CD1c-positive myeloid dendritic cell (primary cell): ENCODE measurements around the gene HOXD12.

ENCODE experiments used
- DNase-seq: peaks from one replicate; pipeline ENCODE4 v3.0.0-alpha.2; 2016; ENCODE audit errors: extremely low spot score

HOXD12 gene

DNA sequence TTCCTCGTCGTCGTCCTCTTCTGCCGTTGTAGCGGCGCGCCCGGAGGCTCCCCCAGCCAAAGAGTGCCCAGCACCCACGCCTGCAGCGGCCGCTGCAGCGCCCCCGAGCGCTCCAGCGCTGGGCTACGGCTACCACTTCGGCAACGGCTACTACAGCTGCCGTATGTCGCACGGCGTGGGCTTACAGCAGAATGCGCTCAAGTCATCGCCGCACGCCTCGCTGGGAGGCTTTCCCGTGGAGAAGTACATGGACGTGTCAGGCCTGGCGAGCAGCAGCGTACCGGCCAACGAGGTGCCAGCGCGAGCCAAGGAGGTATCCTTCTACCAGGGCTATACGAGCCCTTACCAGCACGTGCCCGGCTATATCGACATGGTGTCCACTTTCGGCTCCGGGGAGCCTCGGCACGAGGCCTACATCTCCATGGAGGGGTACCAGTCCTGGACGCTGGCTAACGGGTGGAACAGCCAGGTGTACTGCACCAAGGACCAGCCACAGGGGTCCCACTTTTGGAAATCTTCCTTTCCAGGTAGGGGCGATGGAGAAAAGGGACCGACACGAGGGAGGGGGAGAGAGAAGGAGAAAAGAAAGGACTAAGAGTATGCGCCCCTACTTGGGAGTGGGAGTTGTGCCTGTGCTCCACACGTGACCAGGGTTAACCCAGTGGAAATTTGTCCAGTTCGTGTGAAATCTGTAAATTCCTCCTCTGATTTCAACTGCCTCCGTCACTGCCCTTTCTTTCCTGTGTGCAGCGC is 6.3 kb upstream of the HOXD12 start:
- DNase-seq, result no peak

DNA sequence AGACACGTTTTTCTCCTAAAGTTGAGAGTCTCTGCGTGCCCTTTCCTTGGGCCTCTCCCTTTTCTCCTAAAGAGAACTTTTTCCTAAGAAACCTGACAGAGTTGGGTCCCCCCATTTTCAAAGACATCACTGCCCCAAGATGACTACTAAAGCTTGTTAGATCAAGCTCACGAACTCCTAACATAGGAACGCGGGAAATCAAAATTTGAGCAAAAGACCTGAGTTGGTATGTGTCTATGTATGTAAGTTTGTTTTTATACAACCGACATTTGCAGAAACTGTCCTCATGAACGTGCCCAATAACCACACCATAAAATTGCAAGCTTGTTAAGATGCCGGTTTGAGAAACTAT is 5.7 kb upstream of the HOXD12 start:
- no peak for DNase-seq

DNA sequence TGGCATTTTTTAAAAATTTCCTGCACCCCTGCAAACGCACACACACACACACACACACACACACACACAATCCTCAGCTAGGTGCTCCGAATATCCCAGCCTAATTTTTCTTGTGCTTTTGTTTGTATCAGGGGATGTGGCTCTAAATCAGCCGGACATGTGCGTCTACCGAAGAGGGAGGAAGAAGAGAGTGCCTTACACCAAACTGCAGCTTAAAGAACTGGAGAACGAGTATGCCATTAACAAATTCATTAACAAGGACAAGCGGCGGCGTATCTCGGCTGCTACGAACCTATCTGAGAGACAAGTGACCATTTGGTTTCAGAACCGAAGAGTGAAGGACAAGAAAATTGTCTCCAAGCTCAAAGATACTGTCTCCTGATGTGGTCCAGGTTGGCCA is 5.2 kb upstream of the HOXD12 start:
- no peak for DNase-seq

DNA sequence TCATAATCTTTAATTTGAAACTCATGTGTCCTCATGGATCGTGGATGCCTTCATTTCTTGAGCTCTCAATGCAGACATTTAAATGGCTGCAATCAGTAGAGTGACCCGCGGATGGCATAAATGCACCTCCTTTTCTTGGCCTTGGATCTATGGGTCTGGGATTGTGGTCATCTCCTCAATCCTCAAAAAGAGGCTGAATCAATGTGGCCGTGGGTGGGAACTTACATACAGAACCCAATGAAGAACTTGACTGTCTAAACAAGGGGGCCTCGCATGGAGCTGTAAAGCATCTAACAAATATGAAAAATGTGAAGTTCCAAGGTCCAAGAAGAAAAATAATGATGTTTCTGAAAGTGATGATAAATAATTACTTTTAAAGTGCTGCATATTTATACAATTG is 4.2 kb upstream of the HOXD12 start:
- DNase-seq, result no peak

DNA sequence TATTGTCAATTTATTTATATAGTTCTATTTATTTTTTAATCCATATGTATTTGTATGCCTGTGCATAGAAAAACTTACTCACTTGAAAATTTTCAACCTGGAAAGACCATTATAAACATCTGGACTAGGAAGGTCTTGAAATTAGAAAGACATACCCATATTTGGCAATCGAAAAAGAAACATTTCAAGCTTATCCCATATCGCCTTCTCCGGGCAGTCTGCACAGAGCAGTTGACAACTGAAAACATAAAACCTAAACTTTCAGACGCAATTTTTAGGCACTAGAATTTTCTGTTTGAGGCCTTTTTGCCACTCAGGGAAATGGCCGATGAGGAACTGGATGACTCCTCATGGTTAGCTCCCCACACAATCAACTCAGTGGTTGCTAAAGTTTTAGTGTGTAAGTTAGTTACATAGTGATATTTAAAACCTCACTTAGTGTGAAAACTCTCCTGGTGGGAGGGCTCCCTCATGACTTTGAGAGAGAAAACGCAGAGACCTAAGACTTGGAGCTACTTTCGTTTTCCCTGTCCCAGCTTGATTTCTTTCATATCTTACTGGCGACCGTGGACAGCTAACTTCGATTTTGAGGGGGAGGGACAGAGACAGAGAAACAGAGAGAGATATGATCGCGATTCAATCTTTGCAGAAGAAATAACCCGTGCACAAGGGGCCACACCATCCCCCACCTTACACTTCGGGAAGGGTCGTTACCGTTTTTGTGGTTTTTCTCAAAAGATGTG is 3.2 kb upstream of the HOXD12 start:
- DNase-seq, result no peak

DNA sequence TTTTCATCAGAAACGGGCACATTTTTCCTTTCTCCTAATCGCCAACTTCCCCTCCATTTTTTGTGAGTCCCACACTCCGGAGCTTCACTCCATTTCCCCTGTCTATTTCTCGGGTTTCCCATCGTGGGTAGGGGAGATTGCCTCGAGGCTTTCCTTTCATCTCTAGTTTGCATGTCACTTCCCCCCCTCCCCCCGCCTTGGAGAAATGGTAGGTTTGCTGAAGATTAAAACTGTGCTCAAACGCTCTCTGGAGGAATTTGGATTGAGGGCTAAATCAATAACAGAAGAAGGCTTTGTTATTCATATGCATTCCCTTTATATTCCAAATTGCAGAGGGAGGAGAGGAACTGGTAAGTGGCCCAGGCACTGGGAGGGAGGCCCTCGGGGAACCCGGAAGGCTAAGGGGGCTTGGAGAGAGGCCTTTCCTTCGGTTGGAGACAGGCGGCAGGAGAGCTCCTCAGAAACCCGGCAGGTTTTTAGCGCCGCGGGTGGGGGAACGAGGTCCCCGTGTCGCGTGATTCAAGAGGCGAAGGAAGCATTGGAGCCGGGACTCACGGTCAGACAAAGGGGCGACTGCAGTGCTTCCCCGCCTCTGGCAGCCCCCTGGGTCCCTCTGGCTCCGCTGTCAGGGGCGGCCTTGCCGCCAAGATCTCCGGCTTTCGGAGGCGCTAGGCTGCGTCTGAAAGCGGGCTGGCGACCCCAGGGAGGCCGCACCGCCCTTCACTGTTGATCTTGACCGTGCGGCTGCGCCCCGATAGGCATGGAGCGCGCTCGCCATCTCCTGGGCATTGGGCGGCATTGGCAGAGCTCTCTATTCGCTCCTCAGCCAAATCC is 2.4 kb upstream of the HOXD12 start:
- DNase-seq, result peak; percentile 71

DNA sequence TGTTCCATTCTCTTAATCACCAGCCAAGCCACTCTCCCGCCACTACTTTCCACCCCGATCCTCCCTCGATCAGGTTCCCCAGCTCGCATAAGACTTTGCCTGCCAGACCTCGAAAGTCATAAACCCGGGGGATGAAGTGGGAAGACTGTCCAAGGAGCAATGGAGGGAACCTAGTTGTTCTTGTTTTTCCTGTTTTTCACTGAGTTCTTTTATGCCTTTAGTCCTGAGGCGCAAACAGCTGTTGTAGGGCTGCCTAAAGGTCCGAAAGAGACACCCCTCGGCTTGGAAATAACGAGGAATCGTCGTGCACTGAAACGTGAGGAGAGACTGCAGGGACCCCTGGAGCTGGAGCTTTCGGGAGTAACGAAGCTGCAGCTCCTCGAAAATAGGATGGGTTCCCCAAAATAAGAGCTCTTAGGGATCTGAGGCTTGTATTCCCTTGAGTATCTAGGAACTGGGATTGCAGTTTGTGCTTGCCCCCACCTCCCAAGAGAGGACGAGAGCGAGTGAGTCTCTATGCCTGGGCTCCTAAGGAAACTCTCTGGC is 1.7 kb upstream of the HOXD12 start:
- DNase-seq, result no peak

DNA sequence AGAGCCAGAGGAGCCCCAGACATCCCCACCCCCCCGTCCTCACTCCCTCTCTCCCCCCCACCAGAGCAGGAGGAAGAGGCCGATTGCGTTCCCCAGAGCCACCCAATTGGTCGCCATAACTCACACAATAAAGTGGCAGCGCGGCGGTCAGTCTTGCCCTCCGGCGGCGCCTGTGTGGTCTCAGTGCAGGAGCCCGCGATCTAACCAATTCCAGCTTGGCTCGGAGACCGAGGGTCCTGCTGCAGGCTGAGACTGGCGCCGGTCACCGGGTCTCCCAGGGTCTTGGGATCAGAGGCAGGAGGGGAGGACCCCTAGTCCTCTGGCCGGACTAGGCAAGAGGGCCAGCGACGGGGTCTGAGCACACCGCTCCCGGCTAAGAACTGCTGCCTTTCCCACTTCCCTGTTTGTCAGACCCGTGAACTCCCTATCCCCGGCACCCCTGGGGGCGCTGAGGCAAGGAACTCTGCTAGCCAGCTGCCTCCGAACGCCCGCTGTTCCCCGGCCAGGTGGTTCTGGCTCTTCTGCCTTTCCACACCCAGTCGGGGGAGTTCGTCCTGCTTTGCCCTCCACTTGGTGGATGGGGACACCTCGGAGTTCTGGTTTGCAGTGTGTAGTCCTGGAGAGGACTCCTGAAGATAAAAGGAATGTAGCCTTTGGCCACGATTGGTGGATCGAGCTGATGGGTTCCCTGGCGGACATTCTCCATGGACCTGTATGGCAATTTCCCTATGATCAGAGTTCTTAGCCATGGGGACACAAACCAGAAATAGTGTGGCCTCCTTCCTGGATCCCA is 1.0 kb upstream of the HOXD12 start:
- DNase-seq, result no peak

DNA sequence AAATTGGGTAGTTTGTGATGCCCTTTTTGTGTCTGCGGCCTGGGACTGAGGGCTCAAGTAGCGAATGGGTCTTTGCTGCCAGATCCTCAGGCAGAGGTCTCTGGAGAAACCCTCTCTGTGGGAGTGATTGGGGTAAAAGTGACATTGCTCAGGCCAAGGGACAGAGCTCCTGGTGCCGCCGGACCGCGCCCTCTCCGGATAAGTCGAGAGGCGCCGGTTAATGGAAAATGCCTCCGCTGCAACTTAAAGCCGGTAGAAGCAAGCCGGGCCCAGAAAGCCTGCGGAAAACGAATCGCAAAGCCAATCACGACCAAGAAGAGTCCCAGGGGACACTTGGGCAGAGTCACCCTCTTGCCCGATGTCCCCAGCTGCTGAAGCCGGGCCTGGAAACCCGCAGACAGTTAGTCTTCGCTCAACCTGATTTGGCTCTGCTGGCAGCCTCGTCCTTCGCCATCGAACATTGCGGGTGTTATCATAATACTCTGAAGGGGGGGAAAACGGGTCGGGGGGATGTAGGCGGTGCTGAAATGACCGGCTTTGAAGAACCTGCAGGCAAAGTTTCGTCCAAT is 352 bp upstream of the HOXD12 start:
- DNase-seq, result no peak

DNA sequence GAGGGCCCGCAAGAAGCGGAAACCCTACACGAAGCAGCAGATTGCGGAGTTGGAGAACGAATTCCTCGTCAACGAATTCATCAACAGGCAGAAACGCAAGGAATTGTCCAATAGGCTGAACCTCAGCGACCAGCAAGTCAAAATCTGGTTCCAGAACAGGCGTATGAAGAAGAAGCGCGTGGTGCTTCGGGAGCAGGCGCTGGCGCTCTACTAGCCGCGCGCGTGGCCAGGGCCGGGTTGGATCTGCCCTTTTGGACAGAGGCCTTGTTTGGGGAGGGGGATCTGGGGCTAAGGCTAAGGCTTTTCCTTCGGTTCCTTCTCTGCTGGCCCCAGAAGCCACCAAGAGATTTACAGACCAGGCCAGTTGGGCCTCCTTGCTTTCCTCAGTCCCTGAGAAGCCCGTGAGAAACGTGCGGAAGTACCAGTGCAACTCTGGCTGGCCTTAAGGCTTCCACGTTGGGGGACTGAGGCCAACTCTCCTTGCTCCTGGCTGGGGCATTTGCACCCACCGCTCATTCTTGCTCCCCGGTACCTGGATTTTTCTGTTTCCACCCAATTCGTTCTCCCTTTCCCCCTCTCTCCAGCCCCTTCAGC is 1.0 kb downstream of the HOXD12 start:
- no peak for DNase-seq

DNA sequence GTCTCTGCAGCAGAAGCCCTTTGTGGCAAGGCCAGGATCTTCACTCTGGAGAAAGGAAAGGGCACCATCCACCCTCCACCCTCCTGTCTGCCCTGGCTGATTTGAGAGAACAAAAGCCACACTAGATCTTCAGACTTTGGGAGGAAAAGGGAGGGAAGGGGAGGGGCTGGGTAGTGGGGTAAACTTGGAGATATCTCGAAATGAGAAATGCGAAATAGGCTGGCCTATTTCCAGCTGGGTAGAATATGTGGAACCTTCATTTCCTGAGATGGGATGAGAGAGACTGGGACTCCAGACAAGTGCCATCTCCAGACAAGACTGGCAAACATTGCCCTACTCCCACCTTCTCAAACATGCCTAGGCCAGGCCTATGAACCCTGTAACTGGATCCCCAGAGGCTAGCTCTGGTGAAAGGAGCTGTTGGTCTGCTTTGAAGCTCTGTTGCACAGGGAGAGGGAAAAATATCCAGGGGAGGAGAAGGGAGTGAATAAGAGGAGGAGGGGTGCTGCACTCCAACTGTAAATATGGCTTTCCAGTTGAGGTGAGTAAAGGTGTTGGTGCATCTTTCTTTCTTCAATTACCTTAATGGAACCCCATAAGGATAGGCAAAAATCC is 1.7 kb downstream of the HOXD12 start:
- DNase-seq, result no peak

DNA sequence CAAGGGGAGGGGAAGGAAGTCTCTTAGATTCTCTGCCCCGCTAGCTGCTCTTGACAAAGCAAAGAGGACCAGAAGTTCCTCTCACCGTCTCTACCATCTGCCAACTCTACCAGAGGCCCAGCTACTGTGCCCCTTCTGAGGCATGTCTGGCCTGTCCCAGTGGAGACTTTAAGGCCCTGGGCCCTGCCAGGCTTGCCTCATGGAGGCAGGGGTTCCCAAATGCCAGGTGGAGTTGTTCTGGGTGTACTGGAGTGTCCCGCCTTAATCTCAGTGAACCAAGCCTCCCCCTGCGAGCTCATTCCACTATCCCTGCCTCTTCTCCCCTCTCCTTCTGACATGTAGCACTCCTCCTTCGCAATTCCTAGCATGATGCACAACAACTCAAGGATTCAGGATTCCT is 2.2 kb downstream of the HOXD12 start:
- no peak for DNase-seq

DNA sequence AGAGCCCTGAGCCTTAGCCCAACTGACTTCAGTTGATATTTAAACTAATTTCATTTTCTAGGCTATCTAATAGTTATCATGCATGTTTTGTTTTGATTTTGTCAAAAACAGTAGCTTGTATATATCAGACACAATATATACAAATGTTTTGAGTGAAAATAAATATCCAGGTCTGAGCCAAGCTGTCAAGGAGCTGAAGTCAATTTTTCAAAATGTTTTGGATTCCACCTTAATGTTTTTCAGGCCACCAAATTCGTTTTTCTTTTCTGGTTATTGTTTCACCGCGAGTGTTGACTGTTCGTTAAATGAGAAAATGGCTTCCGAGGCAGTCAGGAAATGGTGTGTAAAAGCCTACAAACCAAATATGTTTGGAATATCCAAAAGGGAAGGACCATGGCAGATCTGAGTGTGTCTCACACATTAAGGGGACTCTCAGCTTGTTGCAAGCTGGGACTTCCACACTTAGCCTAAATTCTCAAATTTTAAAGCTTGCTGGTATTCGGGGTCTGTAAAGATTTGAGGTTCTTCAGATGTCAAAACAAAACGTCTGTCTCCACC is 2.8 kb downstream of the HOXD12 start:
- DNase-seq, result no peak

DNA sequence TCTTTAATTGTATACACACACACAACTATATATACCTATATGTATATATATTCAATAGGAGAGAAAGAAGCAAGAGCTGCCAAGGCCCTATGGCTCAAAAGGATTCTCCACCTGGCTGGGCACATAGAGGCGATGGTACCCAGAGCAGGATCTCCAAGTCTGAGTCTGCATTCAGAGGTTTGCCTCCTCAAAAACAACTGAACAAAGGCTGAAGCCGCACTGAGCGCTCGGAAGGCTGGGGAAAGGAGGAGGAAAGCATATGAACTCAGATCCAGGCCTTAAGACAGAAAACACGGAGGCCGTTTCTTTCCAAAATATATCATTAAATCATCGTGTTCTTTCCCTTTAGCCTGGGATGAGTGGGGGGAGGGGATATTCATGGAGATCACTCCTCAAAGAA is 3.6 kb downstream of the HOXD12 start:
- no peak for DNase-seq

DNA sequence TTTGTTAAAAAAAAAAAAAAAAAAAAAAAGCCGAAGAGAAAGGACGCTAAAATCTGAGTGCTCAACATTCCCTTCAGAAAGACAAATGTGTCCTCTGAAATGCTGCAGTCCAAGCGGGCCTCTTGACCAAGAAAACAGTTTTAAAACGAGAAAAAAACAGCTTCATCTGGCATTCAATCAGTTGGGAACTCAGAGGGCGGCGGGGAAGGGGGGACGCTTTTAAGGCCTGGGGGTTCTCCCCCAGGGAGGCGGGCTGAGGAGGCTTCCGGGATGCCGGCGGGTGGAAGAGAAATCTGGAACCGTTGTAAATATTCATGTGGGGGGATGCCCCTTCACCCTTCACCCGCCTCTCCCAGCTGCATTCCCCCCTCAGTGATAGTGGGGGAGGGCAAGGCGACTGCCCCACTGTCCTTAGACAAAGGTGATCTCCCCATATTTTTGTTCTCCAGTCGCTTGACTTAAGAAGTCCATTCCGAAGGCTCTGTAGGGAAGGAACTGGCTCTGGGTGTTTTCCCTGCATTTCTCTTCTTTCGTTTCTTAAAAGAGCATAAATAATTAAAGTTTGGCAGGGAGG is 4.2 kb downstream of the HOXD12 start:
- no peak for DNase-seq

DNA sequence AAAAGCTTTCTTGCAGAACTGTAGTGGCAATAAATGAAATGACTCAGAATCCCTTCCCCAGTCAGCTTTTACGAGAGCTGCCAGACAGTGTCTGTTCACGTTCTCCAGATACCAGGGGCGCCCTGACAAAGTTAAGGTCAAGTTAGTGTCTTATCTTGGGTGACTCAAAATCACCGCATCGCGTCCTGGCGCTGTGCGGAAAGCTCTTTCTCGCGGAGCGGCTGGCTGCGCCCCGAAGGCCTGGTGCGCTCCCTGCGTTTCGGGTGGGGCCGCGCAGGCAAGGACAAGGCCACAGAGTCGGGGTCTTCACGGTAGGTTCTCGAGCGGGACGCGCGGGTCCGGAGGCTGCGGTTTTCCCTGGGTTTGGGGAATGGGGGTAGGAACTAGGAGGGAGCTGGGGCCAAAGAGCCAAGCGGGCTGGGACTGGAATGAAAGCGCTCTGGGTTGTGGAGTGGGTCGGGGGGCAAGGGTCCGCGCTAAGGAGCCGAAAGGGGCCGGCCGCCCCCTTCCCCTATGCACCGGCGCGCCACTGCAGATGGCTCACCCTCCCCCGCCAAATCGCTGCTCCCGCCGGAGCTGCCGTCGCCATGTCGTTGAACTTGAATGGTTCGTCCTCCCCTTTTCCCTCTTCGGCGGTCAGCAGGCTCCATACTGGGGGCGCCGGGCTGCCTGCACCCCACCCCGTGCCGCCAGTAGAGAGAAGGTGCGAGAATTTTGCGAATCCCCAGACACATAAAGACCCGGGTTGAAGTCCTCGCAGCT is 4.9 kb downstream of the HOXD12 start:
- no peak for DNase-seq

DNA sequence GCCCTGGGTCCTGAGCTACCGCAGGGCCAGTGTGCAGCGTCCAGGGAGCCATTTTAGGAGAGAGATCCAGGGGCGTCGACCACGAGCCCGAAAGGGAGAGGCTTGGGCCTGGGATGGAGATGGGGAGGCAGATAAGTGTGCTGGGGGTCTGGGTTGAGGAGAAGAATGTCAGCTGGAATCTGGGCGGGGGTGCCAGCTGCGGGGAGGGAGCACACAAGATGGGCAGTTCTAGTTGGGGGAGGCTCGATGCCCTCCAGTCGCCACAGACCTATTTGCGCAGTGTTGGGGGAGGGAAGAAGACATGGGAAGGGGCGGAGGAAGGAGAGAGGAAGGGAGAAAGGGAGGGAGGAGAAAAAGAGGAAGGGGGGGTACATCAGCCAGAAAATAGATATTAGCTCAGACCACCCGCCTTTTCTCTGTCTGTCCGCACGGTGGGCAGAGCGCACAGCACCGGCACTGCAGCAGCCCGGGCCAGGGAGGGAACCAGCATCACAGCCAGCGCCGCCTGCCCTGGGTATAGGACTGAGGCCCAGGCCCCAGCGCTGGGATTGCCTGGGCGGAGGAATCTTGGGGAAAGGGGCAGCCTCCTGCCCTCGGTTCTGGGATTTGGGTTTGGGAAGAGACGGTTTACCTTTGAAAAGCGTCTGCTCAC is 5.6 kb downstream of the HOXD12 start:
- no peak for DNase-seq
